IPS-18c (cell line): ENCODE results near the gene RAP1GAP.
A peak's percentile ranks its signal among the peaks of the same experiment; 100 is the strongest.

ENCODE experiments used
- H3K4me3 ChIP-seq: 2 replicates; pipeline ENCODE4 v1.7.0; 2013; ENCODE audit warnings: low read depth, mild to moderate bottlenecking, low read length, moderate library complexity; ENCODE audit not compliant: insufficient read depth
- H3K9me3 ChIP-seq: one replicate; pipeline ENCODE4 v1.6.1; 2013; ENCODE audit warnings: mild to moderate bottlenecking, low read length, moderate library complexity; ENCODE audit not compliant: control insufficient read depth, insufficient read depth

Gene RAP1GAP

GRCh38 chr1:21624571-21625389 lies 44.4 kb downstream of the RAP1GAP start:
- Histone ChIP-seq H3K9me3 (no peaks in the 10 kb centered on the region), H3K4me3 (no peak overlapping the region)

GRCh38 chr1:21623410-21623961 lies 45.7 kb downstream of the RAP1GAP start:
- Histone ChIP-seq H3K4me3 (no peak overlapping the region), H3K9me3 (no peaks in the 10 kb centered on the region)

- Histone ChIP-seq H3K4me3 (peak overlapping the region; percentile 50), H3K9me3 (no peaks in the 10 kb centered on the region)
Observed at GRCh38 chr1:21622466-21623315, 46.5 kb downstream of the RAP1GAP start.

GRCh38 chr1:21621761-21622436 lies 47.3 kb downstream of the RAP1GAP start:
- peak overlapping the region; percentile 50 for H3K4me3 ChIP-seq
- no peaks in the 10 kb centered on the region for H3K9me3 ChIP-seq

GRCh38 chr1:21621051-21621450 lies 48.1 kb downstream of the RAP1GAP start:
- H3K9me3 ChIP-seq, result no peaks in the 10 kb centered on the region
- no peak overlapping the region for H3K4me3 ChIP-seq

- H3K4me3 ChIP-seq, result no peak overlapping the region
- H3K9me3 ChIP-seq, result no peaks in the 10 kb centered on the region
Observed at GRCh38 chr1:21620496-21620895, 48.7 kb downstream of the RAP1GAP start.

GRCh38 chr1:21620011-21620410 lies 49.1 kb downstream of the RAP1GAP start:
- H3K9me3 ChIP-seq, result no peaks in the 10 kb centered on the region
- H3K4me3 ChIP-seq, result no peak overlapping the region

GRCh38 chr1:21619375-21619947 lies 49.7 kb downstream of the RAP1GAP start:
- no peaks in the 10 kb centered on the region for H3K9me3 ChIP-seq
- no peak overlapping the region; the same call in 1 of the 2 replicates for H3K4me3 ChIP-seq

- H3K9me3 ChIP-seq, result no peaks in the 10 kb centered on the region
- no peak overlapping the region for H3K4me3 ChIP-seq
Observed at GRCh38 chr1:21618561-21619374, 50.4 kb downstream of the RAP1GAP start.

- Histone ChIP-seq H3K4me3 (no peak overlapping the region), H3K9me3 (no peaks in the 10 kb centered on the region)
Observed at GRCh38 chr1:21618059-21618458, 51.1 kb downstream of the RAP1GAP start.

- Histone ChIP-seq H3K4me3 (no peak overlapping the region), H3K9me3 (no peaks in the 10 kb centered on the region)
Observed at GRCh38 chr1:21617126-21617738, 51.9 kb downstream of the RAP1GAP start.

- H3K9me3 ChIP-seq, result no peaks in the 10 kb centered on the region
Observed at GRCh38 chr1:21616372-21616771, 52.8 kb downstream of the RAP1GAP start.

GRCh38 chr1:21614419-21615115 lies 54.6 kb downstream of the RAP1GAP start:
- Histone ChIP-seq H3K4me3 (no peak overlapping the region), H3K9me3 (no peaks in the 10 kb centered on the region)

More at GRCh38 chr1:21616372-21616771, 52.8 kb downstream of the RAP1GAP start:
- no peak overlapping the region for H3K4me3 ChIP-seq

GRCh38 chr1:21613072-21613867 lies 55.9 kb downstream of the RAP1GAP start:
- H3K4me3 ChIP-seq, result no peak overlapping the region
- no peaks in the 10 kb centered on the region for H3K9me3 ChIP-seq

GRCh38 chr1:21612057-21612456 lies 57.1 kb downstream of the RAP1GAP start:
- H3K9me3 ChIP-seq, result no peaks in the 10 kb centered on the region
- no peak overlapping the region for H3K4me3 ChIP-seq
